Measurements from ENCODE around the gene CALD1. TPM values are rescaled to one million over a fixed set of nuclear protein-coding genes. Genes with fewer than 3 reads are reported as not detected.

The CALD1 gene, protein sequence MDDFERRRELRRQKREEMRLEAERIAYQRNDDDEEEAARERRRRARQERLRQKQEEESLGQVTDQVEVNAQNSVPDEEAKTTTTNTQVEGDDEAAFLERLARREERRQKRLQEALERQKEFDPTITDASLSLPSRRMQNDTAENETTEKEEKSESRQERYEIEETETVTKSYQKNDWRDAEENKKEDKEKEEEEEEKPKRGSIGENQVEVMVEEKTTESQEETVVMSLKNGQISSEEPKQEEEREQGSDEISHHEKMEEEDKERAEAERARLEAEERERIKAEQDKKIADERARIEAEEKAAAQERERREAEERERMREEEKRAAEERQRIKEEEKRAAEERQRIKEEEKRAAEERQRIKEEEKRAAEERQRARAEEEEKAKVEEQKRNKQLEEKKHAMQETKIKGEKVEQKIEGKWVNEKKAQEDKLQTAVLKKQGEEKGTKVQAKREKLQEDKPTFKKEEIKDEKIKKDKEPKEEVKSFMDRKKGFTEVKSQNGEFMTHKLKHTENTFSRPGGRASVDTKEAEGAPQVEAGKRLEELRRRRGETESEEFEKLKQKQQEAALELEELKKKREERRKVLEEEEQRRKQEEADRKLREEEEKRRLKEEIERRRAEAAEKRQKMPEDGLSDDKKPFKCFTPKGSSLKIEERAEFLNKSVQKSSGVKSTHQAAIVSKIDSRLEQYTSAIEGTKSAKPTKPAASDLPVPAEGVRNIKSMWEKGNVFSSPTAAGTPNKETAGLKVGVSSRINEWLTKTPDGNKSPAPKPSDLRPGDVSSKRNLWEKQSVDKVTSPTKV
- 43.6 TPM for total RNA-seq

GRCh38 chr7:134778941-134779740 lies at the start of gene CALD1:
CALD1 (plus strand) TSS chr7:134779634; CDS start chr7:134867734, 88,100 bp downstream.

DNA sequence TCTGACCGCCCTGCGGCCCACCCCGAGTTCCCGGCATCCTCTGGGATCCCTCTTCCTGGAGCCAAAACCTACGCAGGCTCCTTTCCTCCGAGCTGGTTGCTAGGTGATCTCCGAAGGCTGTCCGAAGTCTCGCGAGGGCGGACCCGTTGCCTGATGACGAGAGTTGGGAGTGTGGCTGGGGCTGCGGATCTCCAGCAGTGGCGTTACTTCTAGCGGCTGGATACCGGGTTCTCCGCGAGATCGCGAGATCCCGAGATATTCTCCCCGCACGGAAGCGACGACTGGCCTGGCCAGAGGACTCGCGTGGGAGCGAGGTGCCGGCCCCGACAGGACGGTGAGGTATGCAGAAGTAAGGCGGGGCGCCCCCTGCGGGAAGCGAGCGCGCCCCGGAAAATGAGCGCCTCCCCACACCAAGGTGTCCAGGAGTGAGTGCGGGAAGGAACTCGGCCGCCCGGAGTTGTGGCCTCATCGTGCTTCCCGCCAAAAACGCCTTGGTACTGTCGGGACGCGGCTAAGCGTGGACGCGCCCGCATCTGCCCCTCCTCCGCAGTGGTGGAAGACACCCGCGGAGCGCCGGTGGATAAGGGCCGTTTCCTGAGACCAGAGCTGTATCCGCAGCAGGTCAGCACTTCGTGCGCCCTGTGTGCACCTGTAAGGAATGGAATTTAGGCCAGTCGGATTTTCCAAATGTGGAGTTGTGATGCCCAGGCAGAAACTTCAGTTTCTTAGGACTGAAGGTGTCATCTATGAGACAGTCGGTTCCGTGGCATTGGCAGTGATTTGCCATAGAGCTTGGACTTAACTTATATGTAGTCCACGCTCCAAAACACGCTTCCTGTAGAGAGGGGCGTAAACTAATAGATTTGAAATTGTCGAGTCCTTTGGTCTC lies 207.2 kb downstream of the CALD1 start, which contains the start of gene AGBL3:
AGBL3 (plus strand) TSS at position 146 of the 889 bp plus-strand sequence. CDS start 1,426 bp downstream, outside the sequence.

Small RNA genes lying within 50 kb of the gene (small RNA-seq; reads per million reads assigned to genes)
- not detected for gene TUBB3P2

Other genes starting within 250 kb of the CALD1 start
- gene AKR1B15, start 230.5 kb upstream of the CALD1 start, total RNA-seq: not detected
- gene BPGM, start 132.8 kb upstream of the CALD1 start, total RNA-seq: 60.4 TPM
- gene AGBL3, start 206.9 kb downstream of the CALD1 start, total RNA-seq: 7.4 TPM